K562 (cell line): ENCODE data around the gene ROR2. TPM values are rescaled to one million over a fixed set of nuclear protein-coding genes. Genes with fewer than 3 reads are reported as not detected.

Experiments used
- ATAC-seq: fragments of 200-7000 bp; cut with Tn5 transposase; 3 replicates; pipeline ENCODE4 v1.9.1; 2020; ENCODE audit warnings: moderate library complexity
- BruUV-seq: library from RNA; stranded (reverse); fragments of 400-500 nt; replicated peaks from 2 replicates; lab custom pipeline; 2021; lab: Mats Ljungman, UMichigan
- CTCF ChIA-PET: fragments of 300-600 bp; formaldehyde crosslinking; extraction: SDS; loops from one replicate; lab custom pipeline; 2021; ENCODE audit warnings: low intra/inter-chr PET ratio; lab: Yijun Ruan, JAX
- POLR2A ChIA-PET: fragments of 300-600, 350-650 bp; sonication (Branson Sonifier 250); formaldehyde crosslinking; extraction: SDS; loops from one replicate; lab custom pipeline; 2021; ENCODE audit warnings: antibody characterized with exemption, inconsistent platforms; lab: Yijun Ruan, JAX
- DNase-seq, 4 experiments: peaks; one replicate each; pipeline versions ENCODE4 v3.0.0 to v3.0.0-alpha.2; 2011 to 2018; ENCODE audit warnings: low spot score in 3 of 4, mixed read lengths in 3 of 4; ENCODE audit errors: extremely low read depth in 1 of 4
- FAIRE-seq: peaks from 2 replicates; lab custom pipeline; 2011; peaks lifted over from hg19 to GRCh38; lab: Jason Lieb, UNC
- H2AFZ ChIP-seq: 2 replicates; pipeline ENCODE4 v1.6.0; 2011; ENCODE audit warnings: low read depth, low read length, control low read depth, inconsistent platforms
- H3K27ac ChIP-seq: fragments of 200-600 bp; 3 replicates; pipeline ENCODE4 v1.8.0; 2011; ENCODE audit warnings: low read depth, mild to moderate bottlenecking, control low read depth, inconsistent platforms, low read length, moderate library complexity, mixed read lengths; ENCODE audit errors: extremely low read depth
- H3K27me3 ChIP-seq, 2 experiments: fragments of 300-600 bp in 1 of 2; 2 replicates in 1 of 2; 3 replicates in 1 of 2; pipeline versions ENCODE4 v1.6.0 to v1.8.0; 2011; ENCODE audit warnings: inconsistent platforms in 2 of 2, low read length in 2 of 2, mild to moderate bottlenecking in 1 of 2, mixed read lengths in 1 of 2, moderate library complexity in 1 of 2; ENCODE audit not compliant: control insufficient read depth in 2 of 2, insufficient read depth in 2 of 2
- H3K36me3 ChIP-seq: fragments of 300-600 bp; 3 replicates; pipeline ENCODE4 v1.8.0; 2011; ENCODE audit warnings: mild to moderate bottlenecking, low read length, inconsistent platforms; ENCODE audit not compliant: control insufficient read depth, insufficient read depth
- H3K4me1 ChIP-seq, 2 experiments: fragments of 200-600 bp in 1 of 2; replicated peaks in 1 of 2; 2 replicates in 1 of 2; 3 replicates in 1 of 2; pipeline versions ENCODE4 v1.5.1 to v1.8.0; 2011; ENCODE audit warnings: inconsistent platforms in 2 of 2, low read length in 2 of 2, mild to moderate bottlenecking in 1 of 2, mixed read lengths in 1 of 2, moderate library complexity in 1 of 2; ENCODE audit not compliant: control insufficient read depth in 2 of 2, insufficient read depth in 2 of 2
- H3K4me2 ChIP-seq: 2 replicates; pipeline ENCODE4 v1.6.1; 2011; ENCODE audit warnings: low read length, control low read depth, inconsistent platforms, mixed read lengths; ENCODE audit not compliant: insufficient read depth
- H3K4me3 ChIP-seq: fragments of 200-600 bp; sonication (generic), shearing (Covaris generic); 2 replicates; pipeline ENCODE4 v1.5.1; 2016; ENCODE audit warnings: control low read depth, inconsistent platforms
- H3K79me2 ChIP-seq: fragments of 200-600 bp; 3 replicates; pipeline ENCODE4 v1.8.0; 2011; ENCODE audit warnings: low read length, inconsistent platforms; ENCODE audit not compliant: control insufficient read depth, insufficient read depth
- H3K9ac ChIP-seq, 2 experiments: 2 replicates each; pipeline versions ENCODE4 v1.6.0 to v1.6.1; 2011; ENCODE audit warnings: low read depth in 2 of 2, low read length in 2 of 2, control low read depth in 1 of 2, inconsistent platforms in 1 of 2, mild to moderate bottlenecking in 1 of 2, mixed read lengths in 1 of 2; ENCODE audit not compliant: insufficient read depth in 1 of 2
- H3K9me1 ChIP-seq: one replicate; pipeline ENCODE4 v1.6.0; 2011; ENCODE audit warnings: inconsistent platforms, mild to moderate bottlenecking, low read length, moderate library complexity; ENCODE audit not compliant: control insufficient read depth, insufficient read depth
- H3K9me3 ChIP-seq: replicated peaks from 2 replicates; pipeline ENCODE4 v1.5.1; 2011; ENCODE audit warnings: low read depth, low read length, inconsistent platforms; ENCODE audit not compliant: control insufficient read depth, insufficient read depth
- H4K20me1 ChIP-seq: replicated peaks from 2 replicates; pipeline ENCODE4 v1.6.1; 2011; ENCODE audit warnings: low read length, inconsistent platforms, mixed read lengths; ENCODE audit not compliant: control insufficient read depth, insufficient read depth
- ARID1B ChIP-seq: fragments of 450-650 bp; IDR thresholded peaks from 2 replicates; pipeline ENCODE4 v1.6.1; 2016; ENCODE audit warnings: antibody characterized with exemption, mild to moderate bottlenecking, inconsistent platforms
- C11orf30 ChIP-seq: fragments of 450-650 bp; IDR thresholded peaks from 2 replicates; pipeline ENCODE4 v1.6.1; 2016; ENCODE audit warnings: low read depth, mild to moderate bottlenecking
- CBFA2T3 ChIP-seq: fragments of 450-650 bp; IDR thresholded peaks from 2 replicates; pipeline ENCODE4 v1.6.1; 2017
- GABPB1 ChIP-seq: sonication (generic); formaldehyde crosslinking; IDR thresholded peaks from 2 replicates; pipeline ENCODE4 v1.8.0; 2022; ENCODE audit warnings: mild to moderate bottlenecking, missing genetic modification reagents
- KLF6 ChIP-seq: fragments of 250-450 bp; sonication (Bioruptor Pico); IDR thresholded peaks from 2 replicates; pipeline ENCODE4 v1.4.0; 2020; ENCODE audit warnings: mild to moderate bottlenecking, moderate library complexity, borderline replicate concordance
- MEIS2 ChIP-seq: fragments of 450-650 bp; IDR thresholded peaks from 2 replicates; pipeline ENCODE4 v1.6.1; 2014; ENCODE audit warnings: mild to moderate bottlenecking; ENCODE audit not compliant: partially characterized antibody
- RBM15 ChIP-seq: fragments of 200-400 bp; formaldehyde crosslinking; IDR thresholded peaks from 2 replicates; pipeline ENCODE4 v1.6.1; 2018; ENCODE audit warnings: mild to moderate bottlenecking, low read length, moderate library complexity; ENCODE audit not compliant: insufficient read depth
- ZNF316 ChIP-seq: fragments of 450-650 bp; IDR thresholded peaks from 2 replicates; pipeline ENCODE4 v1.6.1; 2016
- ZNF778 ChIP-seq: fragments of 450-650 bp; formaldehyde crosslinking; IDR thresholded peaks from 2 replicates; pipeline ENCODE4 v1.4.0; 2020; ENCODE audit warnings: mild to moderate bottlenecking, moderate library complexity
- WGBS: fragments of 100-300 bp; shearing (Covaris generic); methylation state at CpG from one replicate; pipeline ENCODE4 v1.1.6; 2016; ENCODE audit warnings: low coverage, mixed read lengths; ENCODE audit not compliant: insufficient coverage; ENCODE audit errors: missing lambda C conversion rate; 5-methylcytosine and 5-hydroxymethylcytosine counted together
- in situ Hi-C: fragments of 300-500 bp; cut with MboI; formaldehyde crosslinking; loops from 4 replicates; pipeline ENCODE4 v1.15.0; 2018; ENCODE audit warnings: inconsistent platforms, mixed read lengths
- intact Hi-C: fragments of 100-400 bp; cut with micrococcal nuclease; formaldehyde crosslinking; loops from 2 replicates; pipeline ENCODE4 v1.14.2; 2022
- polyA plus RNA-seq, 8 experiments: library from polyadenylated mRNA; depleted of rRNA in 4 of 8; stranded (reverse) in 5 of 8; unstranded in 3 of 8; fragments of >200 nt; fragmentation: Nextera tagmentation in 2 of 8; fragmentation: Illumina TruSeq in 1 of 8; extraction: Ambion mirVana in 2 of 8; extraction: Trizol in 1 of 8; gene quantifications; 2 replicates each; pipeline versions ENCODE4 v1.2.1 to v1.2.3, GENCODE V29; 2011 to 2014; ENCODE audit warnings: inconsistent platforms in 1 of 8, missing spikeins in 1 of 8
- total RNA-seq, 7 experiments: library from RNA; depleted of rRNA in 6 of 7; stranded (reverse); fragments of >200 nt in 6 of 7; fragmentation: Illumina TruSeq in 2 of 7; extraction: Trizol in 2 of 7; gene quantifications; 2 replicates each; pipeline versions ENCODE4 v1.2.1 to v1.2.3, GENCODE V29; 2011 to 2021; ENCODE audit warnings: low replicate concordance in 1 of 7
- TF ChIP-seq, protein P1 (sequence below): IDR thresholded peaks from 2 replicates; pipeline ENCODE4 v1.6.1; 2016; ENCODE audit warnings: missing genetic modification characterization, missing compliant biosample characterization
- TF ChIP-seq, protein P2 (sequence below): fragments of 250-450 bp; sonication (Bioruptor Pico); IDR thresholded peaks from 2 replicates; pipeline ENCODE4 v1.5.0; 2020; ENCODE audit warnings: mild to moderate bottlenecking
- TF ChIP-seq, protein P3 (sequence below): fragments of 450-650 bp; IDR thresholded peaks from 2 replicates; pipeline ENCODE4 v1.6.1; 2017; ENCODE audit warnings: antibody characterized with exemption, mild to moderate bottlenecking

The ROR2 gene
- total and polyA plus RNA-seq, 9 of the 15 experiments (the other 6 are each of a cell fraction or from before 2014, with no cell fraction given) = 5.6 to 33.8 (median 15.3) TPM

DNA sequence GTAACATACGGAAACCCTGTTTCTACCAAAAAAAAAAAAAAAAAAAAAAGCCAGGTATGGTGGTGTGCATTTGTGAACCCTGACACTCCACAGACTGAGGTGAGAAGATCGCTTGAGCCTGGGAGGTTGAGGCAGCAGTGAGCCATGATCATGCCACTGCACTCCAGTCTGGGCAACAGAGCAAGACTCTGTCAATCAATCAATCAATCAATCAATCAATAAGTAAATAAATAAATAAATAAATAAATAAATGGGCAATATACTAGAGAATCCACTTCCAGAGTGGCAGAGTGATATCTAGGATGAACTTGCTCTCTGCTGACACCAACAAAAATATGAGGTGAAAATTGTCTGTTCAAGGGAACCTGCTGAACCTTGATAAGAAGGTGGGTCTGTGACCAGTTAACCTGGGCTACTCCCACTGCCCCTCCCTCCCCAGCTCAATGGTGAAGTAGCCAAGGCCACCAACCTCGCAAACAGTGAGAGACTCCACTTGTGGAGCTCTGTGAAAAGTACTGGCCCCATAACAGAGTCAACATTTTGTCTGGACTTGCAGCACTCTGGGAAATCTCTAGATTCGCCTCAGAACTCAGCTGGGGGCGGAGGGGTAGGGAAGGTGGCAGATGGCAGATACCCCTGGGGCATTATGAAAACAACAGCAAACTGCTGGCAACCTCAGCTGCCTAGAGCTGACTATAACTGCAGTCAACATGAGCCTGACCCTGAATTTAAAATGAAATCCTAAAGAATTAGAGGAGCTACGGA is 163.7 kb downstream of the ROR2 start (continued):
- TF ChIP-seq, protein P1, sequence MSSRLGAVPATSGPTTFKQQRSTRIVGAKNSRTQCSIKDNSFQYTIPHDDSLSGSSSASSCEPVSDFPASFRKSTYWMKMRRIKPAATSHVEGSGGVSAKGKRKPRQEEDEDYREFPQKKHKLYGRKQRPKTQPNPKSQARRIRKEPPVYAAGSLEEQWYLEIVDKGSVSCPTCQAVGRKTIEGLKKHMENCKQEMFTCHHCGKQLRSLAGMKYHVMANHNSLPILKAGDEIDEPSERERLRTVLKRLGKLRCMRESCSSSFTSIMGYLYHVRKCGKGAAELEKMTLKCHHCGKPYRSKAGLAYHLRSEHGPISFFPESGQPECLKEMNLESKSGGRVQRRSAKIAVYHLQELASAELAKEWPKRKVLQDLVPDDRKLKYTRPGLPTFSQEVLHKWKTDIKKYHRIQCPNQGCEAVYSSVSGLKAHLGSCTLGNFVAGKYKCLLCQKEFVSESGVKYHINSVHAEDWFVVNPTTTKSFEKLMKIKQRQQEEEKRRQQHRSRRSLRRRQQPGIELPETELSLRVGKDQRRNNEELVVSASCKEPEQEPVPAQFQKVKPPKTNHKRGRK (tag) = no peak
- no peak for TF ChIP-seq RBM15
- TF ChIP-seq KLF6 (CRISPR knock-in tag) = no peak
- peak; percentile 40 for TF ChIP-seq MEIS2
- no peak for TF ChIP-seq GABPB1 (CRISPR knock-in tag)
- TF ChIP-seq ZNF778 (CRISPR knock-in tag) = no peak

DNA sequence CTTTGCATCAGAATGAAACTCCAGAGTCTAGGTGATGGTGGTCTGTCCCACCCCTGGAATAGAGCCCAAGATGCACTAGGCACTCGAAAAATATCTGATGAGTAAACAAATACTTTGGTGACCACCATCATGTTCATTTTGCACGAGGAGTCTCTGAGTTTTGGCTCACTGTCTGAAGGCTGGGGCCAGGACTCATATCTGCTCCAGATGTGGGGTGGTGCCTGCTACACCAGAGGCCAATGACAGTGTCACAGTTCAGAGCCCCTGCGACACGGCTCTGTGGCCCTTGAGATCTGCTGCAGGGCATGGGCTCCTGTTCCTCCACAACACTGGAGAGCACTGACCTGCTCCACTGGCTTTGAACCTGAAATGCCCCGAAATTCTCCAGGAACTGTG is 164.6 kb downstream of the ROR2 start:
- H3K9ac ChIP-seq = peak overlapping the region; percentile 10 to 77
- CTCF ChIA-PET = interaction anchor here (0.6 kb wide), 1 partner anchor 35 kb away, joined by 3 read pairs; no protein-coding TSS in a partner anchor
- intact Hi-C loops (no loop called here), in situ Hi-C loops (no loop called here)
- no peaks in the 10 kb centered on the region; the same call in none of the 2 replicates for H3K9me3 ChIP-seq
- TF ChIP-seq CBFA2T3 = peak; percentile 8; the same call in 1 of the 2 replicates
- TF ChIP-seq, protein P2, sequence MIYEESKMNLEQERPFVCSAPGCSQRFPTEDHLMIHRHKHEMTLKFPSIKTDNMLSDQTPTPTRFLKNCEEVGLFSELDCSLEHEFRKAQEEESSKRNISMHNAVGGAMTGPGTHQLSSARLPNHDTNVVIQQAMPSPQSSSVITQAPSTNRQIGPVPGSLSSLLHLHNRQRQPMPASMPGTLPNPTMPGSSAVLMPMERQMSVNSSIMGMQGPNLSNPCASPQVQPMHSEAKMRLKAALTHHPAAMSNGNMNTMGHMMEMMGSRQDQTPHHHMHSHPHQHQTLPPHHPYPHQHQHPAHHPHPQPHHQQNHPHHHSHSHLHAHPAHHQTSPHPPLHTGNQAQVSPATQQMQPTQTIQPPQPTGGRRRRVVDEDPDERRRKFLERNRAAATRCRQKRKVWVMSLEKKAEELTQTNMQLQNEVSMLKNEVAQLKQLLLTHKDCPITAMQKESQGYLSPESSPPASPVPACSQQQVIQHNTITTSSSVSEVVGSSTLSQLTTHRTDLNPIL (CRISPR knock-in tag) = no peak
- TF ChIP-seq, protein P3, sequence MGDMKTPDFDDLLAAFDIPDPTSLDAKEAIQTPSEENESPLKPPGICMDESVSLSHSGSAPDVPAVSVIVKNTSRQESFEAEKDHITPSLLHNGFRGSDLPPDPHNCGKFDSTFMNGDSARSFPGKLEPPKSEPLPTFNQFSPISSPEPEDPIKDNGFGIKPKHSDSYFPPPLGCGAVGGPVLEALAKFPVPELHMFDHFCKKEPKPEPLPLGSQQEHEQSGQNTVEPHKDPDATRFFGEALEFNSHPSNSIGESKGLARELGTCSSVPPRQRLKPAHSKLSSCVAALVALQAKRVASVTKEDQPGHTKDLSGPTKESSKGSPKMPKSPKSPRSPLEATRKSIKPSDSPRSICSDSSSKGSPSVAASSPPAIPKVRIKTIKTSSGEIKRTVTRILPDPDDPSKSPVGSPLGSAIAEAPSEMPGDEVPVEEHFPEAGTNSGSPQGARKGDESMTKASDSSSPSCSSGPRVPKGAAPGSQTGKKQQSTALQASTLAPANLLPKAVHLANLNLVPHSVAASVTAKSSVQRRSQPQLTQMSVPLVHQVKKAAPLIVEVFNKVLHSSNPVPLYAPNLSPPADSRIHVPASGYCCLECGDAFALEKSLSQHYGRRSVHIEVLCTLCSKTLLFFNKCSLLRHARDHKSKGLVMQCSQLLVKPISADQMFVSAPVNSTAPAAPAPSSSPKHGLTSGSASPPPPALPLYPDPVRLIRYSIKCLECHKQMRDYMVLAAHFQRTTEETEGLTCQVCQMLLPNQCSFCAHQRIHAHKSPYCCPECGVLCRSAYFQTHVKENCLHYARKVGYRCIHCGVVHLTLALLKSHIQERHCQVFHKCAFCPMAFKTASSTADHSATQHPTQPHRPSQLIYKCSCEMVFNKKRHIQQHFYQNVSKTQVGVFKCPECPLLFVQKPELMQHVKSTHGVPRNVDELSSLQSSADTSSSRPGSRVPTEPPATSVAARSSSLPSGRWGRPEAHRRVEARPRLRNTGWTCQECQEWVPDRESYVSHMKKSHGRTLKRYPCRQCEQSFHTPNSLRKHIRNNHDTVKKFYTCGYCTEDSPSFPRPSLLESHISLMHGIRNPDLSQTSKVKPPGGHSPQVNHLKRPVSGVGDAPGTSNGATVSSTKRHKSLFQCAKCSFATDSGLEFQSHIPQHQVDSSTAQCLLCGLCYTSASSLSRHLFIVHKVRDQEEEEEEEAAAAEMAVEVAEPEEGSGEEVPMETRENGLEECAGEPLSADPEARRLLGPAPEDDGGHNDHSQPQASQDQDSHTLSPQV = peak; percentile 31; the same call in 1 of the 2 replicates
- 0 out of 2 replicates have a peak, but pooled peaks have one; percentile 6 for TF ChIP-seq ARID1B
- peak; percentile 76 for TF ChIP-seq ZNF316
- TF ChIP-seq C11orf30 = peak; percentile 52
- H4K20me1 ChIP-seq = peaks cover 5% of the 10 kb centered on the region; the same call in 1 of the 2 replicates
- 0 out of 3 replicates have a peak overlapping the region, but pooled peaks have one; percentile 23 for H3K27ac ChIP-seq
- no peaks in the 10 kb centered on the region for H3K27me3 ChIP-seq
- WGBS = 20% methylated on average over 5 of the region's 5 CpGs
- H3K79me2 ChIP-seq = peaks cover 62% of the 10 kb centered on the region
- H3K4me2 ChIP-seq = peak overlapping the region; percentile 57
- H2AFZ ChIP-seq = 0 out of 2 replicates have a peak overlapping the region, but pooled peaks have one; percentile 11
- FAIRE-seq (peak; percentile 72), DNase-seq (peak in 2 of 4 experiments; percentile 55 to 70), ATAC-seq (peak; percentile 84)
- POLR2A ChIA-PET = no interaction called here
- H3K4me1 ChIP-seq = peaks cover 27 to 30% of the 10 kb centered on the region in 2 experiments
- no peak overlapping the region for H3K4me3 ChIP-seq
- H3K9me1 ChIP-seq = no peaks in the 10 kb centered on the region
- H3K36me3 ChIP-seq = peaks cover 12% of the 10 kb centered on the region; the same call in 2 of the 3 replicates
- BruUV-seq = no TSS peak
